Activated T-helper 9 cell treated with anti-CD3 and anti-CD28 coated beads, Interleukin-2, amount 50 U/mL, for 16 hours (primary cell): Measurements from ENCODE around the gene DLG3.
A peak's percentile ranks its signal among the peaks of the same experiment; 100 is the strongest.

Experiments used
- DNase-seq: peaks from one replicate; pipeline ENCODE4 v3.0.0-alpha.2; 2020; ENCODE audit warnings: low read depth

The DLG3 gene

DNA sequence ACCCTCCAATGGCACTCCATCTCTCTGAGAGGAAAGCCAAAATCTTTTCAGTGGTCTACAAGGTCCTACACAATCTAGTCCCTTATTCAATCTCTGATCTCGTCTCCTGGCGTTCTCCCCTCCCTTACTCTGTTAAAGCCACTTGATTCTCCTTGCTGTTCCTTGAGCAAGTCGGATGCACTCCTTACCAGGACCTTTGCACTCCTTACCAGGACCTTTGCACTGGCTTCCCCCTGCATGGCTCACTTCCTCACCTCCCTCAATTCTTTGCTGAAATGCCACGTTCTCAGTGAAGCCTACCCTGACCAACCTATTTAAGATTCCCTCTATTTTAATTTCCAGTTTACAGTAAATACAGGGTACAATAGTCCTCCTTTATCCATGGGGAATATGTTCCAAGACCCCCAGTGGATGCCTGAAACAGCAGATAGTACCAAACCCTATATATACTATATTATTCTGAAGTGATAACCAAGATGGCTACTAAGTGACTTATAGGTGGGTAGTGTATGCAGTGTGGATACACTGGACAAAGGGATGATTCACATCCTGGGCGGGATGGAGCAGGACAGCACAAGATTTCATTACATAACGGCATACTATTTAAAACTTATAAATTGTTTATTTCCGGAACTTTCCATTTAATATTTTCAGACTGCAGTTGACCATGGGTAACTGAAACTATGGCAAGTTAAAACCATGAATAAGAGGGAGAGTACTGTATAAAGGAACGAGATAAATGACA lies 6.5 kb upstream of the DLG3 start:
- DNase-seq, result no peak

GRCh38 chrX:70439016-70439415 lies 5.6 kb upstream of the DLG3 start:
- no peak for DNase-seq

DNA sequence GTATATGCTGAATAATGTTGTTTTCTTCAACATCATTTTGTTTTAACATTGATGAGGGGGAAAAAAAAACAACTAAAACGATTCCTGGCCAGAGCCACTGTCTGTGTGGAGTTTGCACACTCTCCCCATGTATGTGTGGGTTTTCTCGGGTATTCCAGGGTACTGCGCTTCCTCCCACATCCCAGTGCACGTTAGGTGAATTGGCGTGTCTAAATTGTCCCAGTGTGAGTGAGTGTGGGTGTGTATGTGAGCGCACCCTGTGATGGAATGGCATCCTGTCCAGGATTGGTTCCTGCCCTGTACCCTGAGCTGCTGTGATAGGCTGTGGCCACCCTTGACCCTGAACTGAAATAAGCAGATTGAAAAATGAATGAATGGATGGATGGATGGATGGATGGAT lies 2.4 kb upstream of the DLG3 start:
- DNase-seq, result no peak

DNA sequence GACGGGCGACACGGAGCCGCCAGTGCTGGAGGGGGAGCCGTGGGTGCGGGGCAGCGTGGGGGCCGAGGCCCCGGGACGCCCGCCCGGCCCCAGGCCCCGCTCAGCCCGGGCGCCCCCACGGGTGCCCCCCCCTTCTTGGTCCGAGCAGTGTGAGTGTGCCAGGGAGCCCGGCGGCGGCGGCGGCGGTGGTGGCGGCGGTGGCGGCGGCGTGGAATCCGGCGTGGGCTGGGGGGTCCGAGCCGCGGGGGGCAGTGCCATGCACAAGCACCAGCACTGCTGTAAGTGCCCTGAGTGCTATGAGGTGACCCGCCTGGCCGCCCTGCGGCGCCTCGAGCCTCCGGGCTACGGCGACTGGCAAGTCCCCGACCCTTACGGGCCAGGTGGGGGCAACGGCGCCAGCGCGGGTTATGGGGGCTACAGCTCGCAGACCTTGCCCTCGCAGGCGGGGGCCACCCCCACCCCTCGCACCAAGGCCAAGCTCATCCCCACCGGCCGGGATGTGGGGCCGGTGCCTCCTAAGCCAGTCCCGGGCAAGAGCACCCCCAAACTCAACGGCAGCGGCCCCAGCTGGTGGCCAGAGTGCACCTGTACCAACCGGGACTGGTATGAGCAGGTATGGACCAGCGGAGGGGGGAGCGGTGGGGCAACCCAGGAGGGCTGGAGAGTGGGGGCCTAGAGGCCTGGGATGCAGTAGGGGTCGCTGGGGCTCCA lies 466 bp downstream of the DLG3 start:
- DNase-seq, result no peak

DNA sequence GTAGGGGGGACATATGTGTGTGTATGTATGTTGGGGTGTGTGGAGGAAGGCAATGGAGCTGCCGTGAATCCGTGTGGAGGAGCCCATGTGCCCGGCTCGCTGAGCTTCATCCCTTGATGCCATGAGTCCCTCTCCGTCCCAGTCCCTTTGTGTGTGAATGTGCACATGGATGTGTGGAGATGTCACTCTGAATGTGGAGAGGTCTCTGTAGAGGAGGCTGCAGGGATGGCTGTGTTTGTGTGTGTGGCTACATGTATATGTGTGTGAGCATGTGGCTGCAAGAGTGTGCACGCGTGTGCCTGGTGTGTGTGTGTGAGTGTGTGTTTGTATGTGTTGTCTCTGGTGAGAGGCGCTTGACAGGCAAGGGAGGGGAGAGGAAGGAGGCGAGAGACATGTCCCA lies 1.3 kb downstream of the DLG3 start:
- no peak for DNase-seq

GRCh38 chrX:70446380-70447350 lies 2.0 kb downstream of the DLG3 start:
- no peak for DNase-seq

- DNase-seq, result no peak
Observed at GRCh38 chrX:70449457-70449966, 4.9 kb downstream of the DLG3 start.

GRCh38 chrX:70452143-70452733 lies 7.6 kb downstream of the DLG3 start:
- peak; percentile 34 for DNase-seq

- DNase-seq, result no peak
Observed at GRCh38 chrX:70453024-70453618, 8.5 kb downstream of the DLG3 start.

DNA sequence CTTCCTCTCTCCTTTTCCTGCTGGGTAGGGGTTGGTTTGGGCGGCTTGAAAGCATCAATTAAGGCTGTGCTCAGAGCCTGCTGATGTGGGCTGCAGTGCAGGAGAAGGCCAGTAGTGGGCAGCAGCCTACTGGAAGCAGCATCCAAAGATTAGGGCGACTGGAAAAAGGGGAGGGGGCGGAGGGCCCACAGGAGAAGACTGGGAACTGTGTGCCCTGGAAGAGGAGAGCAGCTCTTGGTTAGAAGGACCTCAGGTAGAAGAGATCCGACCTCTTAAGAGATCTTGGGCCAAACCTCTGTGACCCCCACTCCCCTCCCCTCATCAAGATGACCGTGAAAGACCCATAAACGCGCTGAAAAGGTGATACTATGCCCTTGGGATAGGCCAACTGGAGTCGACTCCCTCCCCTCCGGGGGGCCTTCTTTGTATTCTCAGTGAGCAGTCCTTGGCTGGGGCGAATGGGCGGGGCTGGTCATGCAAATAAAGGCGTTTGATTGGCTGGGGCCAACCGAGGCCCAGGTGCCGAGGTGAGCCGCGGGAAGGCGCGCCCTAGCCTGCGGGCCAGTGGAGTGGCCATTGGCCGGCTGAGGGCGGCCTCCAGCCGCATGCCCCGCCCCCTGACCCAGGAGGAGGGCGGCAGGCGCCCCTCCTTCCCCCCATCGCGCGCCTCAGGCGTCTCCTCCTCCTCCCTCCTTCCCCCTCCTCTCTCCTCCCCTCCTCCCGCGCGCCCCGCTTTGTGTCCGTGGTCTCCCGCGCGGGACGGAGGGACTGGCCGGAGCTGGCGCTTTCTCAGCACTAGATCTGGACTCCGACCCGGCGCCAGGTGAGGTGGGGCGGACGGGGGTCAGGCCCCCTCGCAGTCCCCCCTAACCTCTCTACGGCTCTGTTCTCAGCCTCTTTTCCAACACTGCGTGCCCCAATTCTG lies 10.1 kb downstream of the DLG3 start:
- peak; percentile 53 for DNase-seq

DNA sequence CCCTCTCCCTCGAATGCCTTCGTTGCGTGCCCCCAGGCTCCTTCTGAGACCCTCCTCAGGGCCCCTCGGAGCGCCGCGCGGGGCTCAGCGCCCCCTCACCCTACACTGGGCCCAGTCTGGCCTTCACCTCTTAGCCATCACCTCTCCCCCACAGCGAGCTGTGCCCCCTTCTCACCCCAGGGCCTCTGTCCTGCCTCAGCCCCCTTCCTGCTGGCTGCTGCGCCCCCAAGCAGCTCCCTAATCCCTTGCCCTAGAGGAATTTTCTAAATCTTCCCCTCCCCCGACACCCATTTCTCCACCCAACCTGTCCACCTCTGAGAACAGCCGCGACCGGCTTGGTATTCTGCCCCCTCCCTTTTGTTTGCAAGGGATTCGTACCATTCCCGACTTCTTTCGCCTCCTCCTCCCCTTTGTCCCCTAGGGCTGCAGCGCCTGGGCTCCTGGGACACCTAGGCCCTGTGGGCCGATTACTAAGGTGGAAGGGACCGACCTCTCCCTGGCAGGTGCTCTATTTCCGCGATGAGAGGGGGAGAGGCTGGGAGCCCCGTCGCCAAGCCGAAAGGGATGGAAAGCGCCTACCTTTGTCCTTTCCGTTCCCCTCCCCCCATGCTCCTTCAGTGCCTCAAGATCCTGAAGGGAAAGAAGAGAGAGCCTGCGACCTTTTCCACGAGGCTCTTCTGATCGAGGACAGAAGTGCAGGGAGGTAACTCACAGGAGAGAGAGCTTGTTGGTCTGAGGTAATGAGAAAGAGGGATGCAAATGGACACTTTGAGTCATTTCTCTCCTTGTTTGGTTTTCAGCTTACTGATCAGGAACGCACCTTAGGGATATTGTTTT lies 10.9 kb downstream of the DLG3 start:
- no peak for DNase-seq

GRCh38 chrX:70456256-70456655 lies 11.6 kb downstream of the DLG3 start:
- no peak for DNase-seq

DNA sequence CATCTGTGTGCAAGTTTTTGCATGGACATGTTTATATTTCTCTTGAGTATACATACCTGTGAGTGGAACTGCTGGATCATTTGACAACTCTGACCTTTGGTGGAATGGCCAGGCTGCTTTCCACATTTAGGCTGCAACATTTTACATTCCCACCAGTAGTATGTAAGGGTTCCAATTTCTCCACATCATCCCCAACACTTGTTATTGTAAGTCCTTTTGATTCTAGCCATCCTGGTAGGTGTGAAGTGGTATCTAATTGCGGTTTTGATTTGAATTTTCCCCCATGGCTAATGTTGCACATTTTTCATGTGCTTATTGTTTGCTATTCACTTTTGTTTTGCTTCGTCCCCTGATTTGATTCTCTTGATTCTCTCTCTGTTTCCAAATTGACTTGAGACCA lies 16.4 kb downstream of the DLG3 start:
- DNase-seq, result no peak

DNA sequence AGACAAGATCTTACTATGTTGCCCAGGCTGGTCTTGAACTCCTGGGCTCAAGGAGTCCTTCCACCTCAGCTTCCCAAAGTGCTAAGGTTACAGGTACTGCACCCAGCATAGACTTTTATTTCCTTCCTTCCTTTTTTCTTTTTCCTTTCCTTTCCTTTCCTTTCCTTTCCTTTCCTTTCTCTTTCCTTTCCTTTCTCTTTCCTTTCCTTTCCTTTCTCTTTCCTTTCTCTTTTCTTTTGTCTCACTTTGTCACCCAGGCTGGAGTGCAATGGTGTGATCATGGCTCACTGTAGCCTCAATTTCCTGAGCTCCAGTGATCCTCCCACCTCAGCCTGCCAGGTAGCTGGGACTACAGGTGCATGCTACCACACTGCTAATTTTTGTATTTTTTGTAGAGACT lies 19.4 kb downstream of the DLG3 start:
- DNase-seq, result no peak

DNA sequence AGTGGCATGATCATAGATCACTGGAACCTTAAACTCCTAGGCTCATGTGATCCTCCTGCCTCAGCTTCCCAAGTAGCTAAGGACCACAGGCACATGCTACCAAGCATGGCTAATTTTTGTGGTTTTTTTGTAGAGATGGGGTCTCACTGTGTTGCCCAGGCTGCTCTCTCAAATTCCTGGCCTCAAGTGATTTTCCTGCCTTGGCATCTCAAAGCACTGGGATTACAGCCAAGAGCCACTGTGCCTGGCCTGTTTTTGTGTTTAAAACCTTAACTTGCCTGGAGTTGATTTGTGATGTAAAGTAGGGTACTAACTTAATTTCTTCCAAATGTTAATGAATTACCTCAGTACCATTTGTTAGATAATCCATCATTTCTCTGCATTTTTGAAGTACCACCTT lies 22.3 kb downstream of the DLG3 start:
- DNase-seq, result no peak

DNA sequence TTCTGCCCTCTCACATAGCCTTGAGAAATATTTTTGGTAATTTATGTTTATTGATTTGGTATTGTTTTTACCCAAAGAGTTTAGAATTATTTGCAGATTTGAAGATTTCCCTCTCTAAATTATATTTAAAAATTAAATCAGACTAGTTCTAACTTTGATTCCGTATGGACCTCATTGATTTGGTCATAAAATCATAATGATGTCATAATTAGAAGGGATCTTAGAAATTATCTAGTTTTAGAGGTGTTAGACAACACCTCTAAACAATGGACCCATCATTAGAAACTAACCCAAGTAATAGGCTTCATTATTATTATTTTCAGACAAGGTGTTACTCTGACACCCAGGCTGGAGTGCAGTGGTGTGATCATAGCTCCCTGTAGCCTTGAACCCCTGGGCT lies 24.1 kb downstream of the DLG3 start:
- no peak for DNase-seq

DNA sequence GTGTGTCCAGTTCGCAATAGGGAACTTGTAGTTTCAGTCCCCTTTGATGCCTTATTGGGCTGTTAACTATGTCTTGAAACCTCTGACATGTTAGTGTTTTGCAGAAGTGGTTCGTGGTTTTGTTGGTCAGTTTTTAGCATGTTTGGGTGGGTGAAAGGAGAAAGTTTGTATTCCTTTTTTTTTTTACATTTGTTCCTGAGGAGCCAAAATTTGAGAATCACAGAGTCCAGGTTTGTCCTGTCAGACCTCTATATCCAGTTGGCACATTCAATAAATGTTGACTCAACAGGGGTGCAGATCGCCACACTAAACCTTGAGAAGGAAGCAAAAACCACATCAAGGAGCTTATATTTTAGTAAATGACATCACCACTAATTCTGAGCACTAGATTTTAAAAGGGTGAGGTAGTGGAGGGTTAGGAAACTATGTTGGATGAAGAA lies 26.2 kb downstream of the DLG3 start:
- DNase-seq, result no peak

DNA sequence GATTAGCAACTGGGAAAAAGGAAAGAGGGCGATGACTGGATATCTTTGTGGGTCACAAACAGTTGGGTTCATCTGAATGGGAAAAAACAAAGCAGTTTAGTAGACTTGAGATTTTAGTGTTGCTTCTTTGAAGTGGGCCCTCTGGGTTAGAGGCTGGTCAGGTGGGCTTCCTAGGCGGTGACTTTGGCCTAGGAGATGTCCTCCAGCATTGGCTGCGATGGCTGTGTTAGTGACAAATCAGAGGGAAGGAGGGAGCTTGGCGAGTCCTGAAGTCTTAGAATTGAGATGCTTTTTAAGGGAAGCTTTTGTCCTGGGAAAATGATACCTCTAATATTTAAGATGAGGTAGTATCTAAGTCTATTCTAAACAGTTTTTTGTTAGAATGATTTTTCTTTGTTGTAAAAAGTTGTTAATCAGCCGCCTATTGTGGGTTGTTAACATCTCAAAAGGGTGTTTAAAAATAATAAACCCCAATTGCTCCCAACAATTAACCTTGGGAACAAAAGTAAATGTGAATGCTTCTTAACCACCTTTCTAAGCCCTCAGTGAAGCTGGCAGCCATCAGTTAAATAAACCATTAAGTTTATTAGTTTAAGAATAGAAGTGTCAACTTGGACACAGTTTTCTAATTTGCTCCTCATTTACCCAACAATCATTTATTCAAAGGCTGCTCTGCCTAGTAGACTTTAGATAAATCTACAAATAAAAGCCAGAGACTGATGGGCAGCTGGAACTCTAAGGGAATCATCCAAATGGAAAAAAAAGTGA lies 31.7 kb downstream of the DLG3 start:
- no peak for DNase-seq
